IPS-18c (cell line): Measurements from ENCODE around the gene PMM2.
A peak's percentile ranks its signal among the peaks of the same experiment; 100 is the strongest.
"Not testable (repeated sequence)": the region's sequence is repeated elsewhere in the genome, so short reads cannot be mapped to it uniquely, and the experiment has no call there.

ENCODE experiments used
- H3K4me3 ChIP-seq: 2 replicates; pipeline ENCODE4 v1.7.0; 2013; ENCODE audit warnings: low read depth, mild to moderate bottlenecking, low read length, moderate library complexity; ENCODE audit not compliant: insufficient read depth
- H3K9me3 ChIP-seq: one replicate; pipeline ENCODE4 v1.6.1; 2013; ENCODE audit warnings: mild to moderate bottlenecking, low read length, moderate library complexity; ENCODE audit not compliant: control insufficient read depth, insufficient read depth

The PMM2 gene

GRCh38 chr16:8797364-8798173 is at the start of gene PMM2, which contains the start of gene TMEM186:
Gene PMM2 (plus strand): TSS chr16:8797839. CDS start chr16:8797883, 44 bp downstream.
Gene TMEM186 (minus strand): TSS chr16:8797639. CDS start chr16:8797614, 25 bp downstream.
- peak within 1 kb of the TSS; percentile 82 for H3K4me3 ChIP-seq
- no peaks in the 10 kb centered on the region for H3K9me3 ChIP-seq

DNA sequence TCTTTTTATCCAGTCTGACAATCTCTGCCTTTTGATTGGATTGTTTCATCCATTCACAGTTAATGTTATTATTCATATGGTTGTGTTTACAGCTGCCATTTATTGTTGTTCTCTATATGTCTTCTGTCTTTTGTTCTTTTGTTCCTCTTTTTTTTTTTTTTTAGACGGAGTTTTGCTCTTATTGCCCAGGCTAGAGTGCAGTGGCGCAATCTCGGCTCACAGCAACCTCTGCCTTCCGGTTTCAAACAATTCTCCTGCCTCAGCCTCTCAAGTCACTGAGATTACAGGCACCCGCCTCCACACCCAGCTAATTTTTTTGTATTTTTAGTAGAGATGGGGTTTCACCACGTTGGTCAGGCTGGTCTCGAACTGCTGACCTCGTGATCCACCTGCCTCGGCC is 48.7 kb upstream of the PMM2 start:
- not testable (repeated sequence) for H3K4me3 ChIP-seq

GRCh38 chr16:8751481-8752311 is 45.9 kb upstream of the PMM2 start:
- Histone ChIP-seq H3K4me3 (no peak overlapping the region), H3K9me3 (no peaks in the 10 kb centered on the region)

More for the DNA sequence above, 48.7 kb upstream of the PMM2 start:
- not testable (repeated sequence) for H3K9me3 ChIP-seq

DNA sequence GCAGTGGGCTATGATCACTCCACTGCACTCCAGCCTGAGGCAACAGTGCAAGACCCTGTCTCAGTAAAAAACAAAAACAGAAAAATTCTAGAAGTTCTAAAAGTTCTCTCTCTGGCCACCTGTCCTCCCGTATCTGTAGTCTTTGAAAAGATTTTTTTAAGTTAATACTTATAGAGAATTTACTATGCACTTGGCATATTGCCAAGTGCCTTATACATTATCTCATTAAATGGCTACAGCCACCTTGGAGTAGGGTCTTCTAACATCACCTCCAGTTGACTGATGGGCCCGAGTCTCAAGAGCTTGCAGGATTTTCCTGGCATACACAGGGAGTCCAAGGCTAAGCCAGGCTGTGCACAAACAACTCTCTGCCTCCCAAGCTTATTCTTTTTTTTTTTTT is 44.9 kb upstream of the PMM2 start:
- Histone ChIP-seq H3K4me3 (no peak overlapping the region), H3K9me3 (no peaks in the 10 kb centered on the region)

DNA sequence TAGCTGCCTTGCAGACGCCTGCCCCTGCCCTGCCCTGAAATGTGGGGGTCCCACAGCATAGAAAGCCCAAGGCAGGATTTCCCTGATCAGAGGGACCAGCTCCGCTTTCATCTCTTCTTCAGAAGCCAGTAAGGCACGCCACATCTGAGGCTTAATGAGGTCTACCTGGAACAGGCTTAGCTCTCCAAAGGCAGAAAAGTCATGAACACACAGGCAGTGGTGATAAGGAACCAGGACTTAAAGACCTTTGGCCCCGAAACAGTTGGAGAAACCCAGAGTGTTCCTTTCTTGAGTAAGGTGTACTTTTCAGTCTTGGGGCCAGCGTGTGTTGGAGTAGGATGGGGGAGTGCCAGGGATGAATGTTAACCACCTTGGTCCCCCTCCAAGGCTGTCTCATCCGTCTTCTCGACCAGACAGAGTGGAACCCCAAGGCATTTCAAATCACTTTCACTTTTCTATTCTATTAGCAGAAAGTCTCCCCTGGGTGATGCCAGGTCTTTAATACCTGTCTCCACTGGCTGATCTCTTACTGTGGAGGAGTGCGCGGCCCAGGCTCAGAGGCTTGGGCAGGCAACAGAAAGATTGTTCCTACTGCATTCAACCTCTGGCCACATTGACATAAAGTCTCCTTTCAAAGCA is 44.1 kb upstream of the PMM2 start:
- H3K4me3 ChIP-seq, result no peak overlapping the region
- H3K9me3 ChIP-seq, result no peaks in the 10 kb centered on the region

- Histone ChIP-seq H3K4me3 (no peak overlapping the region), H3K9me3 (no peaks in the 10 kb centered on the region)
Observed at GRCh38 chr16:8756755-8757154, 40.9 kb upstream of the PMM2 start.

- H3K4me3 ChIP-seq, result no peak overlapping the region
- no peaks in the 10 kb centered on the region for H3K9me3 ChIP-seq
Observed at GRCh38 chr16:8758022-8758421, 39.6 kb upstream of the PMM2 start.

GRCh38 chr16:8760021-8760420 is 37.6 kb upstream of the PMM2 start:
- no peaks in the 10 kb centered on the region for H3K9me3 ChIP-seq
- H3K4me3 ChIP-seq, result no peak overlapping the region

DNA sequence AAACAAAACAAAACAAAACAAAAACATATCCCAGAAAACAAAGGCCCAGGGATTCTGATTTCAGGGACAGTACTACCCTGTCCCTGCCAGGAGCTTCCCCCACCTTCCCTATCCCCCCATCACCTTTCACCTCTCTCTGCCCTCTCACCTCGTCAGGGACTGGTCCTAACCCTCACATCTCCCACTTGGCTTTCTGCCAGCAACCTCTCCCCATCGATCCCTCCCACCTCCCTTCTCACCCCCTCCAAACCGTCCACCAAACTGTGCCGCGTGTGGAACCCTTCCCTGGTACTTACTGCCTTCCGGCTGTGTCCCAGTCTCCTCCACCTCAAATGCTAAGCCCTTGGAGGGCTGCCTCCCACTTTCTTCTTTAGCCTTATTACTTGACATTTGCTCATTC is 36.6 kb upstream of the PMM2 start:
- Histone ChIP-seq H3K9me3 (no peaks in the 10 kb centered on the region), H3K4me3 (no peak overlapping the region)

GRCh38 chr16:8762254-8762653 is 35.4 kb upstream of the PMM2 start:
- no peak overlapping the region for H3K4me3 ChIP-seq
- no peaks in the 10 kb centered on the region for H3K9me3 ChIP-seq

- no peak overlapping the region for H3K4me3 ChIP-seq
Observed at GRCh38 chr16:8763083-8763482, 34.6 kb upstream of the PMM2 start.

GRCh38 chr16:8763899-8764298 is 33.7 kb upstream of the PMM2 start:
- no peaks in the 10 kb centered on the region for H3K9me3 ChIP-seq
- H3K4me3 ChIP-seq, result no peak overlapping the region

More at GRCh38 chr16:8763083-8763482, 34.6 kb upstream of the PMM2 start:
- H3K9me3 ChIP-seq, result no peaks in the 10 kb centered on the region

DNA sequence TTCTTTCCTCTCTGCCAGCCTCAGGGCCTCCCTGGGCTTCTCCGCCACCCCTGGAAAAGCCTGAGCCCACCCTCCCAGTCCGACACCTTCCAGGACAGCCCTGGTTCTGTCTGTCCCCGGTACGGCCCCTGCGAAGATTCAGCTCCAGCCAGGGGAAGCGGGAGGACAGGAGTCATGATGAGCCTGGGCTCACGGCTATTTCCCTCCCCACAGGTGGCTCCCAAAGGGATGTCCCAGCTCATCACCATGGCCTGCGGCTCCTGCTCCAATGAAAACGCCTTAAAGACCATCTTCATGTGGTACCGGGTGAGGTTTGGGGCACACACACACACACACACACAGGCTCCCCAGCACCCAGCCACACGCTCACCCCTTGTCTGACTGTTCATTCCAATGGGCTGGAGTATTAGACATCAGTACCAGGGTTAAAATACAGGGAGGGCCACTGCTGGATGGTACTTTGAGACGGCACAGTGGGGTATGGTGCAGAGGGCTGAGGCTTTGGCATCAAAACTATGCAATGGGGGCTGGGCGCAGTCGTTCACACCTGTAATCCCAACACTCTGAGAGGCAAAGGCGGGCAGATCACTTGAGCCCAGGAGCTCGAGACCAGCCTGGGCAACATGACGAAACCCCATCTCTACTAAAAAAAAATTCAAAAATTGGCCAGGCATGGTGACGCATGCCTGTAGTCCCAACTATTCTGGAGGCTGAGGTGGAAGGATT is 33.0 kb upstream of the PMM2 start:
- Histone ChIP-seq H3K4me3 (no peak overlapping the region), H3K9me3 (no peaks in the 10 kb centered on the region)

DNA sequence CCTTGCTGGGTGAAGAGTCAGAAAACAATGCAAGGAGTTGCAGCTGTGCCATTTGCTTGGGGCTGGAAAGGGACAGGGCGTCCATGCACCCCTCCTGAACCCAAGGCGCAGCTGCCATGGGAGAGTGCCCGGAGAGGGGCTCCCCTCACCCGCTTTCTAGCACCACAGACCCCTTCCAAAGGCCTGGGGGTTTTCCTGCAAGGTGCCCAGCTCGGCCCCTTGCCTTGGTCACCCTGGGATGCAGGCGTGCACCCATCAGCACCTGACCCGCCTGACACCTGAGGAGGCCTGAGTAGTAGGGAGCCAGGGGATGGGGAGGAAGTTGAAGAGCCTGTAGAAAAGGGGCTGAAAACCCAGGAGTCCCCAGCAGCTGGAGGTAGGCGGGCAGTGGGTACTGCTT is 30.5 kb upstream of the PMM2 start:
- Histone ChIP-seq H3K9me3 (no peaks in the 10 kb centered on the region), H3K4me3 (no peak overlapping the region)

GRCh38 chr16:8768283-8768682 is 29.4 kb upstream of the PMM2 start:
- Histone ChIP-seq H3K9me3 (no peaks in the 10 kb centered on the region), H3K4me3 (no peak overlapping the region)

GRCh38 chr16:8768692-8769091 is 28.9 kb upstream of the PMM2 start:
- H3K4me3 ChIP-seq, result no peak overlapping the region
- H3K9me3 ChIP-seq, result no peaks in the 10 kb centered on the region

GRCh38 chr16:8773537-8773936 is 24.1 kb upstream of the PMM2 start:
- no peaks in the 10 kb centered on the region for H3K9me3 ChIP-seq

More at GRCh38 chr16:8773537-8773936, 24.1 kb upstream of the PMM2 start:
- no peak overlapping the region for H3K4me3 ChIP-seq
